Loucy (cell line): ENCODE measurements around the gene CPA3.

ENCODE experiments used
- H2AFZ ChIP-seq: fragments of 200-600 bp; sonication (generic); 2 replicates; pipeline ENCODE4 v1.6.0; 2016; ENCODE audit warnings: antibody characterized with exemption, mild to moderate bottlenecking, low read length, moderate library complexity
- H3F3A ChIP-seq: fragments of 200-600 bp; 2 replicates; pipeline ENCODE4 v1.6.0; 2016; ENCODE audit warnings: antibody characterized with exemption, low read depth, mild to moderate bottlenecking
- H3K27me3 ChIP-seq: fragments of 200-600 bp; sonication (generic); 2 replicates; pipeline ENCODE4 v1.6.1; 2014; ENCODE audit warnings: low read length, mild to moderate bottlenecking; ENCODE audit not compliant: insufficient read depth, poor library complexity, severe bottlenecking
- H3K36me3 ChIP-seq: fragments of 200-600 bp; sonication (generic); 2 replicates; pipeline ENCODE4 v1.6.1; 2016; ENCODE audit warnings: low read length; ENCODE audit not compliant: insufficient read depth
- H3K4me1 ChIP-seq: fragments of 200-600 bp; sonication (generic); 2 replicates; pipeline ENCODE4 v1.5.1; 2014; ENCODE audit warnings: low read length, mild to moderate bottlenecking; ENCODE audit not compliant: insufficient read depth, poor library complexity, severe bottlenecking
- H3K4me2 ChIP-seq: fragments of 200-600 bp; sonication (generic); 2 replicates; pipeline ENCODE4 v1.6.0; 2014; ENCODE audit warnings: antibody characterized with exemption, low read length, low read depth, mild to moderate bottlenecking; ENCODE audit not compliant: poor library complexity, severe bottlenecking
- H3K4me3 ChIP-seq: fragments of 200-600 bp; sonication (generic); 2 replicates; pipeline ENCODE4 v1.5.1; 2014; ENCODE audit warnings: low read length, mild to moderate bottlenecking, mixed read lengths; ENCODE audit not compliant: poor library complexity, severe bottlenecking
- H3K79me2 ChIP-seq: fragments of 200-600 bp; sonication (generic); 2 replicates; pipeline ENCODE4 v1.6.1; 2014; ENCODE audit warnings: low read length; ENCODE audit not compliant: insufficient read depth
- H3K9ac ChIP-seq: fragments of 200-600 bp; sonication (generic); 2 replicates; pipeline ENCODE4 v1.6.0; 2014; ENCODE audit warnings: mild to moderate bottlenecking, low read depth, low read length, moderate library complexity; ENCODE audit not compliant: poor library complexity, severe bottlenecking
- H3K9me2 ChIP-seq: fragments of 200-600 bp; sonication (generic); replicated peaks from 2 replicates; pipeline ENCODE4 v1.6.1; 2016; ENCODE audit warnings: low read depth, low read length, mixed read lengths
- H3K9me3 ChIP-seq: fragments of 200-600 bp; sonication (generic); 2 replicates; pipeline ENCODE4 v1.6.1; 2014; ENCODE audit warnings: mild to moderate bottlenecking, antibody characterized with exemption, low read length, low read depth; ENCODE audit not compliant: insufficient read depth
- H4K20me1 ChIP-seq: fragments of 200-600 bp; sonication (generic); 2 replicates; pipeline ENCODE4 v1.6.0; 2014; ENCODE audit warnings: antibody characterized with exemption, low read length, mild to moderate bottlenecking; ENCODE audit not compliant: insufficient read depth, poor library complexity, severe bottlenecking
- EZH2phosphoT487 ChIP-seq: fragments of 200-600 bp; IDR thresholded peaks from 2 replicates; pipeline ENCODE4 v1.6.1; 2018; ENCODE audit warnings: antibody characterized with exemption, mild to moderate bottlenecking, moderate library complexity, borderline replicate concordance
- TF ChIP-seq, protein P1 (sequence below): fragments of 200-600 bp; sonication (generic); conservative IDR thresholded peaks from 2 replicates; pipeline ENCODE4 v1.5.1; 2014; ENCODE audit warnings: mild to moderate bottlenecking, antibody characterized with exemption, low read length

Gene CPA3

DNA sequence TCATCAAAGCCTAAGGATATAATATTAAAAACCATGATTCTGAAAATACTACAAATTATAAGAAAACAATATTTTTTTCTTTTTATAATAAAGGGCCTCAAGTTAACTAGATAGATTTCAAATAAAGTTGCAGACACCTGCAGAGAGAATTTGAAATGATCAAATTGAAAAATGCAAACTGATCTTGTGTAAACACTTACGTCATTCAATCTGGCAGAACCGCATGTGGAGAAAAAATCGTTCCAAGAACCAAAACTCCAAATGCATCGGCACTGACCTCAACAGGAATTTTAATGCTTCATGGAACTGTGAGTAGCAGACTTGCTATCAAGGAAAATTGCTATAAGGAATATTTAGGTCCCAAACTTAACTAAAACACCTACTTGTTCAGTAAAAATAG is 17.2 kb downstream of the CPA3 start:
- Histone ChIP-seq H3K27me3 (no peaks in the 10 kb centered on the region), H3K9me3 (no peaks in the 10 kb centered on the region), H3K9ac (no peak overlapping the region), H3K4me2 (no peak overlapping the region), H3K9me2 (no peaks in the 10 kb centered on the region), H3K79me2 (no peaks in the 10 kb centered on the region), H3K36me3 (no peaks in the 10 kb centered on the region), H3K4me3 (no peak overlapping the region), H3K4me1 (peaks cover 17% of the 10 kb centered on the region), H4K20me1 (no peaks in the 10 kb centered on the region), H3F3A (no peaks in the 10 kb centered on the region; the same call in 1 of the 2 replicates), H2AFZ (no peak overlapping the region)
- TF ChIP-seq EZH2phosphoT487: no peak

DNA sequence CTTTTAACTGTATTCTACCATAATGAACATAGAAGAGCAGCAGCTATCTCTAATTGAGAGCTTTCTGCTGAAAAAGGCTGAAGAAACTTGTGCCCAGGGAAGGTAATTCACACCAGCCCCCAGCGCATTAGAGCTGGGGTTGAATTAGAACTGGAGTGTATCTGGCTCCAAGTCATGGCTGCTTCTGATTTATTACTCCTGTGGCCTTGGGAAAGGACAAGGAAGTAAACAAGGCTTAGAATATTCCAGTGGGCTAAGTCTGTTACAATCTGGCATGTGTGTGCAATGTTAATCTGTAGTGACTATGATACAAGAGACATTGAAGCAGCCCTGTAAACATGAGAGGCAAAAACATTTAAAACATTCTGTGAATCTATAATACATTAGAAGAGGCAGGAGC is 18.1 kb downstream of the CPA3 start:
- Histone ChIP-seq H3K4me3 (no peak overlapping the region), H3K4me2 (no peak overlapping the region), H2AFZ (0 out of 2 replicates have a peak overlapping the region, but pooled peaks have one; percentile 1), H3K9ac (no peak overlapping the region), H3K9me2 (no peaks in the 10 kb centered on the region), H3K9me3 (no peaks in the 10 kb centered on the region), H3K79me2 (no peaks in the 10 kb centered on the region), H4K20me1 (no peaks in the 10 kb centered on the region), H3K4me1 (peaks cover 15% of the 10 kb centered on the region), H3F3A (no peaks in the 10 kb centered on the region), H3K36me3 (no peaks in the 10 kb centered on the region), H3K27me3 (no peaks in the 10 kb centered on the region)
- TF ChIP-seq EZH2phosphoT487: no peak
- TF ChIP-seq, protein P1, sequence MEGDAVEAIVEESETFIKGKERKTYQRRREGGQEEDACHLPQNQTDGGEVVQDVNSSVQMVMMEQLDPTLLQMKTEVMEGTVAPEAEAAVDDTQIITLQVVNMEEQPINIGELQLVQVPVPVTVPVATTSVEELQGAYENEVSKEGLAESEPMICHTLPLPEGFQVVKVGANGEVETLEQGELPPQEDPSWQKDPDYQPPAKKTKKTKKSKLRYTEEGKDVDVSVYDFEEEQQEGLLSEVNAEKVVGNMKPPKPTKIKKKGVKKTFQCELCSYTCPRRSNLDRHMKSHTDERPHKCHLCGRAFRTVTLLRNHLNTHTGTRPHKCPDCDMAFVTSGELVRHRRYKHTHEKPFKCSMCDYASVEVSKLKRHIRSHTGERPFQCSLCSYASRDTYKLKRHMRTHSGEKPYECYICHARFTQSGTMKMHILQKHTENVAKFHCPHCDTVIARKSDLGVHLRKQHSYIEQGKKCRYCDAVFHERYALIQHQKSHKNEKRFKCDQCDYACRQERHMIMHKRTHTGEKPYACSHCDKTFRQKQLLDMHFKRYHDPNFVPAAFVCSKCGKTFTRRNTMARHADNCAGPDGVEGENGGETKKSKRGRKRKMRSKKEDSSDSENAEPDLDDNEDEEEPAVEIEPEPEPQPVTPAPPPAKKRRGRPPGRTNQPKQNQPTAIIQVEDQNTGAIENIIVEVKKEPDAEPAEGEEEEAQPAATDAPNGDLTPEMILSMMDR: no peak

DNA sequence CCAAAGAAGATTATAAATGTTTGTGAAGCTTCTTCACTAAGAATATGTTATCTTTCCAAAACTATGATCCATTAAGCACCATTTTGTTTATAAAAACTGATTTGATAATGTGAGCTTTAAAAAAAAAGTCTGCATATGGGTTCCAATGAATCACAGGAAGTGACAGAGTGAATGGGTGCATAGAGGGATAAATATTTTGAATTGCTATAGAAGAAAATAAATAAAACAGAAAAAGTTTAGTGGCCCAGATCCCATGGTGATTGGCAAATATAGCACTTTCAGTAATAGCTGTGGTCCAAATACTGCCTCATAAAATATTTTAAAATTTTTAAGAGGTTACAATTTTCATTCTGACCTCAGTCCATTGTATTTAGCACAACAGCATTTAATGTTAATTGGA is 19.2 kb downstream of the CPA3 start:
- Histone ChIP-seq H3K9me3 (no peaks in the 10 kb centered on the region), H3K79me2 (no peaks in the 10 kb centered on the region), H3K4me1 (peaks cover 5% of the 10 kb centered on the region), H4K20me1 (no peaks in the 10 kb centered on the region), H3K4me3 (no peak overlapping the region), H3K4me2 (no peak overlapping the region), H3K36me3 (no peaks in the 10 kb centered on the region), H2AFZ (no peak overlapping the region), H3F3A (no peaks in the 10 kb centered on the region), H3K9ac (no peak overlapping the region), H3K27me3 (no peaks in the 10 kb centered on the region), H3K9me2 (no peaks in the 10 kb centered on the region)
- TF ChIP-seq, protein P1: no peak
- no peak for TF ChIP-seq EZH2phosphoT487

DNA sequence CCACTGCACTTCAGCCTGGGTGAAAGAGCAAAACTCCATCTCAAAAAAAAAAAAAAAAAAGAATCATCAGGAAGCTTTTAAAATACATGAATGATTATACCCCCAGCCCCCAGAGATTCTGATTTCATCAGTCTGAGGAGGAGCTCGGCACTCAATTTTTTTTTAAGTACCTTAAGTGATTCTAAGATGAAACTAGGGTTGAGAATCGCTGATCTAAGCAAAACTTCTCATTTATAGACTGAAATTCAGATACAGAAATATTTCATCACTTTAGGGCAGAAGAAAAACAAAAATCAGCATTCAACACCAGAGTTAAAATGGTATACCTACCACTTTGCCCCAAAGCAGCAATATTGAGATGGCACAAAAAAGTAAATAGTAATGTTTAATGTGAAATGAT is 24.7 kb downstream of the CPA3 start:
- no peaks in the 10 kb centered on the region for H3K79me2 ChIP-seq
- H3K4me1 ChIP-seq: no peaks in the 10 kb centered on the region
- no peaks in the 10 kb centered on the region for H3F3A ChIP-seq
- no peak overlapping the region for H3K4me2 ChIP-seq
- H2AFZ ChIP-seq: no peak overlapping the region
- H4K20me1 ChIP-seq: no peaks in the 10 kb centered on the region
- H3K36me3 ChIP-seq: no peaks in the 10 kb centered on the region
- H3K9me2 ChIP-seq: no peaks in the 10 kb centered on the region
- TF ChIP-seq, protein P1: no peak
- TF ChIP-seq EZH2phosphoT487: no peak
- no peaks in the 10 kb centered on the region for H3K27me3 ChIP-seq
- H3K9ac ChIP-seq: no peak overlapping the region
- no peaks in the 10 kb centered on the region for H3K9me3 ChIP-seq
- no peak overlapping the region for H3K4me3 ChIP-seq
